Activated T-cell treated with anti-CD3 and anti-CD28 coated beads, Interleukin-2, amount 50 U/mL, for 72 hours (primary cell): ENCODE measurements around the gene PRR7. TPM values are rescaled to one million over a fixed set of nuclear protein-coding genes. Genes with fewer than 3 reads are reported as not detected.
A peak's percentile ranks its signal among the peaks of the same experiment; 100 is the strongest.

Source experiments
- ATAC-seq, 2 donors: fragments of 150-1000 bp; cut with Tn5 transposase; replicated peaks in 1 of 2; 2 replicates each; pipeline ENCODE4 v1.10.0; 2021; ENCODE audit warnings: moderate library complexity in 2 of 2, mild to moderate bottlenecking in 1 of 2
- DNase-seq, 2 donors: peaks; one replicate each; pipeline ENCODE4 v3.0.0; 2021 to 2022; ENCODE audit warnings: mixed read lengths in 1 of 2
- H3K27ac Mint-ChIP-seq: one replicate; pipeline ENCODE4 v1.8.0; 2022; ENCODE audit warnings: mild to moderate bottlenecking, moderate library complexity, mixed read lengths
- H3K27me3 Mint-ChIP-seq: one replicate; pipeline ENCODE4 v1.8.0; 2022; ENCODE audit warnings: low read depth, mixed read lengths
- H3K36me3 Mint-ChIP-seq, 2 donors: one replicate each; pipeline ENCODE4 v1.8.0; 2022; ENCODE audit warnings: mixed read lengths in 2 of 2, mild to moderate bottlenecking in 1 of 2; ENCODE audit not compliant: insufficient read depth in 2 of 2
- H3K4me1 Mint-ChIP-seq: one replicate; pipeline ENCODE4 v1.8.0; 2022; ENCODE audit warnings: low read depth, mixed read lengths
- H3K4me3 Mint-ChIP-seq, 2 donors: one replicate each; pipeline ENCODE4 v1.8.0; 2022; ENCODE audit warnings: mild to moderate bottlenecking in 2 of 2, mixed read lengths in 2 of 2, moderate library complexity in 2 of 2
- H3K9me3 Mint-ChIP-seq, 2 donors: one replicate each; pipeline ENCODE4 v1.8.0; 2022; ENCODE audit warnings: mixed read lengths in 2 of 2
- total RNA-seq, 2 donors: library from RNA; stranded (reverse); gene quantifications; one replicate each; pipeline ENCODE4 v1.2.3, GENCODE V29; 2022

Gene PRR7
- total RNA-seq, 2 donors from 2014 or later: 12.1 to 16.0 TPM

DNA sequence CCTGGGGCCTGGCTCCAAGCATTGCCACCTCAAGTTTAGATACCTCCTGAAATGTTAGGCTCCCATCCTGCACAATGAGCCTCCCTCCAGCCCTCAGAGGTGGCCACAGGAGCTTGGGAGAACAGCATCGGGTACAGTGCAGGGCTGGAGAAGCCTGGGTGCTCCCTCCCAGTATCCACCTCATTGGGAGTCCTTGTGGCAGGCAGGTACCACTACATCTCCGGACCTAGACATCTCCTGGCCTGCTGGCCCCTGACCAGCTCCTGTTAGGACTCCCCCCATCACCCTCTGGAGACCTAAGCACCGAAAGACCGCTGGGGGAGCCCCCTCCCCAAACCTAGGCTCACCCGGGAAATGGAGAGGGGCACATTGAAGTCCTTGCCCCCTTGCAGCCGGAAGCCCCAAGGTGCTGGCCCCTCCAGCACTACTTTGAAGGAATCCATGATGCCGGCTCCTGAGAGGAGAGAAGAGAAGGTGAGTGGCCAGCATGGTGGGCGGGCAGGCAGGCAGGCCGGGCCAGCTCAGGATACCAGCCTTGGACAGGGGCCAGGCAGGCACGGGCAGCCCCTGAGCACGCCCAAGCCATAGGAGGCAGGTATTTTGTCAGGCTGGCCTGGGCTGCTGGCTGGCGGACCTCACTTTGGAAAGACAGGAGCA, 49.6 kb downstream of the PRR7 start:
- peaks cover 37% of the 10 kb centered on the region for H3K4me1 Mint-ChIP-seq
- ATAC-seq (no peak), DNase-seq (peak in 1 of 2 donors; percentile 18)
- H3K27me3 Mint-ChIP-seq: peaks cover 25% of the 10 kb centered on the region
- peak overlapping the region; percentile 84 to 85 for H3K4me3 Mint-ChIP-seq
- H3K27ac Mint-ChIP-seq: no peak overlapping the region
- H3K9me3 Mint-ChIP-seq: no peaks in the 10 kb centered on the region
- peaks cover 2% of the 10 kb centered on the region in 2 donors for H3K36me3 Mint-ChIP-seq

GRCh38 chr5:177496727-177497291, 50.2 kb downstream of the PRR7 start:
- peak in 1 of 2 donors; percentile 18 for ATAC-seq
- DNase-seq: peak; percentile 37 to 52
- H3K4me3 Mint-ChIP-seq: peak overlapping the region; percentile 84 to 85
- H3K4me1 Mint-ChIP-seq: peaks cover 37% of the 10 kb centered on the region
- H3K36me3 Mint-ChIP-seq: no peaks in the 10 kb centered on the region
- H3K9me3 Mint-ChIP-seq: no peaks in the 10 kb centered on the region
- peaks cover 25% of the 10 kb centered on the region for H3K27me3 Mint-ChIP-seq
- H3K27ac Mint-ChIP-seq: no peak overlapping the region

- ATAC-seq: peak; percentile 86 to 87
- H3K9me3 Mint-ChIP-seq: no peaks in the 10 kb centered on the region
- DNase-seq: peak; percentile 95 to 98
- H3K36me3 Mint-ChIP-seq: no peaks in the 10 kb centered on the region
- H3K4me3 Mint-ChIP-seq: peak within 1 kb of the TSS; percentile 84 to 85
- peaks cover 25% of the 10 kb centered on the region for H3K27me3 Mint-ChIP-seq
- peak within 1 kb of the TSS; percentile 61 for H3K27ac Mint-ChIP-seq
- peaks cover 37% of the 10 kb centered on the region for H3K4me1 Mint-ChIP-seq
Observed at GRCh38 chr5:177497292-177498012, 50.8 kb downstream of the PRR7 start, which contains the start of gene PDLIM7. TSS of gene PDLIM7 (minus strand) at chr5:177497604. CDS start at chr5:177496512, 1,092 bp downstream.

- H3K27me3 Mint-ChIP-seq: peaks cover 25% of the 10 kb centered on the region
- no peaks in the 10 kb centered on the region for H3K9me3 Mint-ChIP-seq
- peak overlapping the region; percentile 84 to 85 for H3K4me3 Mint-ChIP-seq
- DNase-seq (peak; percentile 44 to 61), ATAC-seq (peak; percentile 14 to 35)
- H3K4me1 Mint-ChIP-seq: peaks cover 37% of the 10 kb centered on the region
- peak overlapping the region; percentile 61 for H3K27ac Mint-ChIP-seq
- H3K36me3 Mint-ChIP-seq: no peaks in the 10 kb centered on the region
Observed at GRCh38 chr5:177498013-177498787, 51.6 kb downstream of the PRR7 start.

DNA sequence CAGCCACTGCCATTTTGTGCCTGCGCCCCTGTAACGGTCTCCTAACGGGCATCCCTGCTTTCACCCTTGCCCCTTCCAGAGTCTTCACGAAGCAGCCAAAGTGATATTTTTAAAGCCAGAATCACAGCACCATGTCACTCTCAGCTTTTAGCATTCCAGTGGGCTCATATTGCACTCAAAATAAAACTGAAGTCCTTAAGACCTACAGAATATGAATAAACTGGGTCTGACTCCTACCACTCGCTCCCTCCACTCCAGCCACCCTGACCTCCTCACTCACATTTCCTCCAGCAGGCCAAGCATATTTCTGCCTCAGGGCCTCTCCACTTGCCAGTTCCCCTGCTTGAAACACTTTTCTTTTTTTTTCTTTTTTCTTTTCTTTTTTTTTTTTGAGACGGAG, 53.2 kb downstream of the PRR7 start:
- DNase-seq (no peak), ATAC-seq (no peak)
- Mint-ChIP-seq H3K4me1 (peaks cover 26% of the 10 kb centered on the region), H3K27me3 (peaks cover 25% of the 10 kb centered on the region), H3K4me3 (no peak overlapping the region), H3K27ac (no peak overlapping the region), H3K36me3 (no peaks in the 10 kb centered on the region), H3K9me3 (no peaks in the 10 kb centered on the region)

DNA sequence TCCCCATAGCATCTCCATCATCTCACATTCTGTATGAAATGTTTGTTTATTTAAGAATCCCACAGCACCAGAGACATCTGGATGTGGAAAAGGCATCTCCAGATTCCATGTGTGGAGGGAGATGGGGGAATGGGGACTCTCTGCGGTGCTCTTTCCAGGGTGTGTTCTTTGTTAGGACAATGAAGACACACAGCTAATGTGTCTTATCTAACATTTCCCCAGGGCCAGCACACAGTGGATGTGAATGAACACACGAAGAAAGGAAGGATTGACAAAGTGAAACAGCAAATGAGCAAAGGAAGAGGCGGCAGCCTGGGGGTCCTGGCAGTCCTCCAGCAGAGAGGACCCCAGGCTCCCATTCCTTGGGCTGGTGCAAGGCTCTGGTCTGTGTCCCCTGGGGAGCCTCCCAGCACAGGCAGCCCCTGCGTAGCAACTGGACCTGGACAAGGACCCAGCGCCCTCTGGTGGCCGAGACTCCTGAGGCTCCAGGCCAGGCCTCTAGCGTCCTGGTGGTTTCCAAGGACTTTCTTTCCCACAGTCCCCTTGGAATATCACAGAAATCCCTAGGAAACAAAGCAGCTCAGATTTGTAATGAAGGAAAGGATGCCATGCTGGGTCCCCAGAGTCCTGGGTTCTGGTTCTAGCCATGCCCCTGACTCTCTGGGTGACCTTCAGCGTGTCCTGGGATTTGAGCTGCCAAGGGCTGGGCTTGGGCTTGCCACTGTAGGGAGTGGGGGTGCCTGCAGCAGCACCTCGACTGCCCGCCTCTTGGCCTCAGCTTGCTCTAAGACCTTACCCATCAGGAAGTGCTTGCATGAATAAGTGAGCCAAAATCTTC, 54.3 kb downstream of the PRR7 start:
- DNase-seq (peak; percentile 88), ATAC-seq (peak; percentile 24 to 34)
- Mint-ChIP-seq H3K27ac (no peak overlapping the region), H3K4me1 (peaks cover 19% of the 10 kb centered on the region), H3K9me3 (no peaks in the 10 kb centered on the region), H3K27me3 (peaks cover 25% of the 10 kb centered on the region), H3K4me3 (no peak overlapping the region), H3K36me3 (no peaks in the 10 kb centered on the region)

DNA sequence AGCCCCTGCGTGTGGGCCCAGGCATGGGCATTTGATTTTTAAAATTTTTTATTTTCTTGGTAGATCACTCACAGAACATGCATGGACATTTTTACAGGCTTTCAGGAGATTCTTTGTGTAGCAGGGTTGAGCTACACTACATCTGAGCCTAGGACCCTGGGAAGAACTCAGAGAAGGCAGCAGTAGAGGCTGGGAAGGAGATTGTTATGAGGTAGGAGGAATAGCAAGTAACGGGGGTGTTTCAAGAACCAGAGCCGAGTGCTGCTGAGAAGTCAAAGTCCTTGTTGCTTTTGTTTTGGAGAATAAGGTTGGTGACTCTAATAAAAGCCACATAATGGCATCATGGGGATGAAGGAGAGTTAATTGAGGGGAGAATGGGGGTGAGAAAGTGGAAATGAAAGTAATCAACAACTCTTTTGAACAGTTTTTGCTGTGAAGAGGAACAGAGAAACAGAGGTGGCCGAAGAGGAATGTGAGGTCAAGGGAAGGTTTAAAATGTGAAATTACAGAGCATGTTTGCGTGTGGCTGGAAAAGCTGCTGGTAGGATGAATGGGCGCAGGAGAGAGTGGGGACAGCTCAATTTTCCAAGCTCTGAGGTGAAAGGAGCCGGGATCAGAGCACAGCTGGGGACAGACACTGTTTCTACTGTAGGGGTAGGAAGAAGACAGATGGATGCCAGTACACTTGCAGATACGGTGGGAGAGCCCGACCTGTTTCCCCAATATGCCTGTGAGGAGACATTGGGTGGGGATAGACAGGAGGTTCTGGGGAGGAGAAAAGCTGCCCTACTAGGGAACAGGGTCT, 55.5 kb downstream of the PRR7 start:
- no peaks in the 10 kb centered on the region for H3K36me3 Mint-ChIP-seq
- no peaks in the 10 kb centered on the region for H3K9me3 Mint-ChIP-seq
- no peak overlapping the region for H3K27ac Mint-ChIP-seq
- H3K4me1 Mint-ChIP-seq: peaks cover 13% of the 10 kb centered on the region
- H3K27me3 Mint-ChIP-seq: peaks cover 25% of the 10 kb centered on the region
- no peak for DNase-seq
- ATAC-seq: no peak
- H3K4me3 Mint-ChIP-seq: no peak overlapping the region

DNA sequence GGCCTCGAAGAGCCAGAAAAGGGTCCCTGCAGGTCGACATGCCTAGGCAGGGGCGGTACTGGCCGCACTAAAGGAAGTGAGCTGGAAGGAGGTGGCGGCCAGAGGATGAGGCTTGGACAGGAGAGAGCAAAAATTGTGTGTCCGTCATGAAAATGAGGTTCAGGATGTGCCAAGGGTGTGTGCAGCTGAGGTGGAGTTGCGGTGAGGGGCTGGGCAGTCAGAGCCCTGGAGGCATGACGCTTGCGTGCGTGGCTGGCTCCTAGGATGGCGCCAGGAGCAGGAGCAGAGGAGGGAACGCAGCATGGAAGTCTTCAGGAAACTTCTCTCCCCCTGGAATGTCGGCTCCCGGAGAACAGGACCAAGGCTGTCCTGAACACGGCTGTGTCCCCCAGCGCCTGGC, 56.3 kb downstream of the PRR7 start:
- no peaks in the 10 kb centered on the region for H3K9me3 Mint-ChIP-seq
- no peak for DNase-seq
- peaks cover 21% of the 10 kb centered on the region for H3K27me3 Mint-ChIP-seq
- no peaks in the 10 kb centered on the region for H3K36me3 Mint-ChIP-seq
- H3K4me3 Mint-ChIP-seq: no peak overlapping the region
- ATAC-seq: no peak
- H3K4me1 Mint-ChIP-seq: peaks cover 13% of the 10 kb centered on the region
- H3K27ac Mint-ChIP-seq: no peak overlapping the region

GRCh38 chr5:177503351-177504085, 56.9 kb downstream of the PRR7 start:
- Mint-ChIP-seq H3K27ac (no peak overlapping the region), H3K36me3 (no peaks in the 10 kb centered on the region), H3K9me3 (no peaks in the 10 kb centered on the region), H3K4me1 (peaks cover 9% of the 10 kb centered on the region), H3K4me3 (no peak overlapping the region), H3K27me3 (peaks cover 15% of the 10 kb centered on the region)
- no peak for DNase-seq
- no peak for ATAC-seq

GRCh38 chr5:177504086-177505056, 57.8 kb downstream of the PRR7 start:
- H3K36me3 Mint-ChIP-seq: no peaks in the 10 kb centered on the region
- DNase-seq (no peak), ATAC-seq (no peak)
- no peak overlapping the region for H3K27ac Mint-ChIP-seq
- no peaks in the 10 kb centered on the region for H3K9me3 Mint-ChIP-seq
- peaks cover 7% of the 10 kb centered on the region for H3K27me3 Mint-ChIP-seq
- H3K4me3 Mint-ChIP-seq: no peak overlapping the region
- peaks cover 4% of the 10 kb centered on the region for H3K4me1 Mint-ChIP-seq
